HCT116 (cell line): Measurements from ENCODE around the gene LRBA. TPM values are rescaled to one million over a fixed set of nuclear protein-coding genes. Genes with fewer than 3 reads are reported as not detected.

ENCODE experiments used
- ATAC-seq: fragments of 200-7000 bp; cut with Tn5 transposase; 2 replicates; pipeline ENCODE4 v1.9.1; 2020; ENCODE audit warnings: mild to moderate bottlenecking, moderate library complexity
- BruUV-seq: library from RNA; stranded (reverse); fragments of 400-500 nt; replicated peaks from 2 replicates; lab custom pipeline; 2021; lab: Mats Ljungman, UMichigan
- CTCF ChIA-PET: fragments of 300-600 bp; sonication (Branson Sonifier 250); formaldehyde crosslinking; loops from one replicate; lab custom pipeline; 2021; ENCODE audit warnings: antibody characterized with exemption; lab: Charles Lee
- POLR2A ChIA-PET: fragments of 300-600, 350-600 bp; sonication (Branson Sonifier 250); formaldehyde crosslinking; loops from one replicate; lab custom pipeline; 2021; ENCODE audit warnings: antibody characterized with exemption; lab: Charles Lee
- RAD21 ChIA-PET, 2 experiments: fragments of 300-600 bp; sonication (Branson Sonifier 250); formaldehyde crosslinking; loops; one replicate each; lab custom pipeline; 2023; ENCODE audit warnings: low total read pairs in 2 of 2; ENCODE audit not compliant: uncharacterized antibody in 2 of 2, unreplicated experiment in 2 of 2, low non-redundant PET in 1 of 2; lab: Charles Lee
- DNase-seq: peaks from one replicate; pipeline ENCODE4 v3.0.0-alpha.2; 2010; ENCODE audit warnings: low read depth, low spot score
- H2AFZ ChIP-seq: fragments of 200-600 bp; shearing (Covaris generic), sonication (generic); 2 replicates; pipeline ENCODE4 v1.6.1; 2017; ENCODE audit warnings: low read depth, mixed run types, mixed read lengths, antibody characterized with exemption, low read length; ENCODE audit not compliant: poor library complexity, severe bottlenecking
- H3K27ac ChIP-seq: 2 replicates; pipeline ENCODE4 v1.5.1; 2012; ENCODE audit warnings: low read depth, low read length
- H3K27me3 ChIP-seq: fragments of 200-600 bp; sonication (generic); 2 replicates; pipeline ENCODE4 v1.6.1; 2016; ENCODE audit warnings: mixed run types, low read length, mixed read lengths; ENCODE audit not compliant: insufficient read depth
- H3K36me3 ChIP-seq, 2 experiments: fragments of 200-500 bp in 1 of 2; fragments of 200-600 bp in 1 of 2; sonication (Bioruptor generic) in 1 of 2; sonication (generic) in 1 of 2; 2 replicates each; pipeline versions ENCODE4 v1.5.1 to v1.6.1; 2014 to 2016; ENCODE audit warnings: low read length in 2 of 2, inconsistent platforms in 1 of 2, mixed read lengths in 1 of 2, mixed run types in 1 of 2; ENCODE audit not compliant: insufficient read depth in 2 of 2, control insufficient read depth in 1 of 2
- H3K4me1 ChIP-seq, 2 experiments: fragments of 200-600 bp in 1 of 2; sonication (generic) in 1 of 2; 2 replicates each; pipeline versions ENCODE4 v1.5.1 to v1.6.1; 2012 to 2017; ENCODE audit warnings: low read length in 2 of 2, inconsistent platforms in 1 of 2, mild to moderate bottlenecking in 1 of 2, mixed read lengths in 1 of 2, mixed run types in 1 of 2, moderate library complexity in 1 of 2; ENCODE audit not compliant: insufficient read depth in 2 of 2, control insufficient read depth in 1 of 2
- H3K4me2 ChIP-seq: fragments of 200-600 bp; sonication (generic); 2 replicates; pipeline ENCODE4 v1.6.1; 2017; ENCODE audit warnings: mixed run types, low read length, mixed read lengths
- H3K4me3 ChIP-seq, 2 experiments: fragments of 200-600 bp in 1 of 2; sonication (generic) in 1 of 2; replicated peaks in 1 of 2; 2 replicates each; pipeline ENCODE4 v1.5.1; 2011 to 2016; ENCODE audit warnings: low read length in 2 of 2, control low read depth in 1 of 2, low read depth in 1 of 2, mild to moderate bottlenecking in 1 of 2, mixed read lengths in 1 of 2, mixed run types in 1 of 2
- H3K79me2 ChIP-seq: fragments of 200-600 bp; sonication (generic); 2 replicates; pipeline ENCODE4 v1.6.1; 2017; ENCODE audit warnings: mild to moderate bottlenecking, mixed run types, low read length, moderate library complexity, mixed read lengths; ENCODE audit not compliant: insufficient read depth
- H3K9ac ChIP-seq: fragments of 200-600 bp; sonication (generic); 2 replicates; pipeline ENCODE4 v1.6.1; 2016; ENCODE audit warnings: low read length, mixed read lengths
- H3K9me2 ChIP-seq: fragments of 200-600 bp; sonication (generic), shearing (Covaris generic); 2 replicates; pipeline ENCODE4 v1.6.1; 2017; ENCODE audit warnings: mixed run types, mild to moderate bottlenecking, moderate library complexity; ENCODE audit not compliant: insufficient read depth
- H3K9me3 ChIP-seq, 2 experiments: fragments of 200-500 bp in 1 of 2; fragments of 200-600 bp in 1 of 2; sonication (Bioruptor generic) in 1 of 2; sonication (generic) in 1 of 2; 2 replicates each; pipeline ENCODE4 v1.6.1; 2014 to 2017; ENCODE audit warnings: low read length in 2 of 2, mixed read lengths in 2 of 2, inconsistent platforms in 1 of 2, low read depth in 1 of 2, mild to moderate bottlenecking in 1 of 2, mixed run types in 1 of 2, moderate library complexity in 1 of 2; ENCODE audit not compliant: control insufficient read depth in 1 of 2, insufficient read depth in 1 of 2
- H4K20me1 ChIP-seq: fragments of 200-600 bp; sonication (generic), shearing (Covaris generic); 2 replicates; pipeline ENCODE4 v1.6.1; 2017; ENCODE audit warnings: mixed run types, mild to moderate bottlenecking, moderate library complexity; ENCODE audit not compliant: insufficient read depth
- CBX3 ChIP-seq: IDR thresholded peaks from 2 replicates; pipeline ENCODE4 v1.6.1; 2012; ENCODE audit warnings: low read depth
- EGR1 ChIP-seq: IDR thresholded peaks from 2 replicates; pipeline ENCODE4 v1.6.1; 2012; ENCODE audit warnings: low read depth
- ELF1 ChIP-seq: IDR thresholded peaks from 2 replicates; pipeline ENCODE4 v1.6.1; 2012; ENCODE audit warnings: low read depth, borderline replicate concordance
- EZH2 ChIP-seq: fragments of 200-600 bp; sonication (generic); IDR thresholded peaks from 2 replicates; pipeline ENCODE4 v1.6.1; 2017; ENCODE audit warnings: antibody characterized with exemption, mixed run types
- EZH2phosphoT487 ChIP-seq: fragments of 200-600 bp; IDR thresholded peaks from 2 replicates; pipeline ENCODE4 v1.6.1; 2018; ENCODE audit warnings: antibody characterized with exemption, borderline replicate concordance
- FOSL1 ChIP-seq: IDR thresholded peaks from 2 replicates; pipeline ENCODE4 v1.6.1; 2012; ENCODE audit warnings: low read depth
- JUND ChIP-seq: IDR thresholded peaks from 2 replicates; pipeline ENCODE4 v1.6.1; 2012
- POLR2A ChIP-seq: IDR thresholded peaks from 2 replicates; pipeline ENCODE4 v1.7.0; 2011; ENCODE audit warnings: borderline replicate concordance; ENCODE audit not compliant: insufficient read depth, insufficient read length; ENCODE audit errors: extremely low read depth
- POLR2AphosphoS5 ChIP-seq: IDR thresholded peaks from 2 replicates; pipeline ENCODE4 v1.6.1; 2011; ENCODE audit warnings: mild to moderate bottlenecking, low read depth, low read length, moderate library complexity
- SP1 ChIP-seq: IDR thresholded peaks from 2 replicates; pipeline ENCODE4 v1.6.1; 2012; ENCODE audit warnings: low read depth
- TCF7L2 ChIP-seq: IDR thresholded peaks from 2 replicates; pipeline ENCODE4 v1.7.0; 2011; ENCODE audit warnings: borderline replicate concordance, inconsistent platforms; ENCODE audit not compliant: insufficient read depth, insufficient read length; ENCODE audit errors: extremely low read depth
- YY1 ChIP-seq: IDR thresholded peaks from 2 replicates; pipeline ENCODE4 v1.6.1; 2011; ENCODE audit warnings: low read length, low read depth, moderate library complexity, mild to moderate bottlenecking; ENCODE audit not compliant: insufficient replicate concordance; ENCODE audit errors: extremely low read depth
- ZFX ChIP-seq: fragments of 450-650 bp; IDR thresholded peaks from 2 replicates; pipeline ENCODE4 v1.6.1; 2017
- intact Hi-C: fragments of 100-400 bp; cut with micrococcal nuclease; formaldehyde crosslinking; loops from 2 replicates; pipeline ENCODE4 v1.10.0; 2022
- total RNA-seq: library from RNA; stranded (reverse); gene quantifications from one replicate; pipeline ENCODE4 v1.2.1, GENCODE V29; 2021; ENCODE audit not compliant: unreplicated experiment
- TF ChIP-seq, protein P1 (sequence below): IDR thresholded peaks from 2 replicates; pipeline ENCODE4 v1.6.1; 2012
- TF ChIP-seq, protein P2 (sequence below): IDR thresholded peaks from 2 replicates; pipeline ENCODE4 v1.6.1; 2012
- TF ChIP-seq, protein P3 (sequence below): IDR thresholded peaks from 2 replicates; pipeline ENCODE4 v1.6.1; 2011; ENCODE audit warnings: mild to moderate bottlenecking, low read length, moderate library complexity; ENCODE audit not compliant: insufficient replicate concordance; ENCODE audit errors: extremely low read depth

The LRBA gene
- total RNA-seq, 1 experiment from 2014 or later: 79.8 TPM

GRCh38 chr4:150237110-150237872 lies 777.8 kb downstream of the LRBA start:
- peak; percentile 59 for ATAC-seq
- POLR2A ChIA-PET: no interaction called here
- RAD21 ChIA-PET: no interaction called here
- TF ChIP-seq FOSL1 (peak; percentile 55), JUND (peak; percentile 34; the same call in 1 of the 2 replicates), SP1 (peak; percentile 30; the same call in 1 of the 2 replicates), ZFX (no peak)
- TF ChIP-seq, all 23 proteins: peak for 3
- peak; percentile 12 for DNase-seq
- Histone ChIP-seq H3K4me2 (peak overlapping the region; percentile 13), H2AFZ (no peak overlapping the region), H3K79me2 (no peaks in the 10 kb centered on the region), H3K9me2 (no peaks in the 10 kb centered on the region), H3K4me1 (peaks cover 0 to 14% of the 10 kb centered on the region in 2 experiments; a peak in 3 of 4 replicates), H3K9me3 (no peaks in the 10 kb centered on the region), H3K4me3 (no peak overlapping the region), H4K20me1 (no peaks in the 10 kb centered on the region), H3K36me3 (no peaks in the 10 kb centered on the region), H3K9ac (no peak overlapping the region), H3K27me3 (no peaks in the 10 kb centered on the region), H3K27ac (no peak overlapping the region)
- CTCF ChIA-PET: no interaction called here
- no TSS peak for BruUV-seq
- intact Hi-C loops: no loop called here

DNA sequence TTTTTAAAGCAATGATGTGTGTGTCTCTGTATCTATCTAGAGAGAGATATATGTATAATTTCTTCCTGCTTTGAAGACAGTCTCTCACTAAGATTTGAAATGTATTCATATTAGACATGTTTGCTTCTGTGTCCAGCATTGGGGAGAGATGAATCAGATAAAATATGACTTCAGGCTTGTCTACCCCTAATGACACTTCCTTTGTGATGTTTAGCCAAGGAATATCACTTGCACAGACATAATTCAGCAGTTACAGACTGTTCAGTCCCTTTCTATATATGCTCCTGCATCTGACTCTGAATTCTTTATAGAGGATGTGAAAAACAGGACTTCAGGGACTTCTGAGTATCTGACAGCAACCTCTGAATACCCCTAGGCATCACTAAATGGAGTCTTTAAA lies 778.5 kb downstream of the LRBA start:
- Histone ChIP-seq H4K20me1 (no peaks in the 10 kb centered on the region), H3K9ac (no peak overlapping the region), H3K4me1 (peaks cover 0 to 14% of the 10 kb centered on the region in 2 experiments; a peak in 3 of 4 replicates), H3K4me3 (no peak overlapping the region), H3K4me2 (no peak overlapping the region), H2AFZ (no peak overlapping the region), H3K36me3 (no peaks in the 10 kb centered on the region), H3K27ac (no peak overlapping the region), H3K79me2 (no peaks in the 10 kb centered on the region)
- ATAC-seq: no peak
- DNase-seq: no peak
- intact Hi-C loops: no loop called here
- BruUV-seq: no TSS peak
- TF ChIP-seq, protein P1, sequence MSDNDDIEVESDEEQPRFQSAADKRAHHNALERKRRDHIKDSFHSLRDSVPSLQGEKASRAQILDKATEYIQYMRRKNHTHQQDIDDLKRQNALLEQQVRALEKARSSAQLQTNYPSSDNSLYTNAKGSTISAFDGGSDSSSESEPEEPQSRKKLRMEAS: no peak
- TF ChIP-seq POLR2AphosphoS5 (no peak), YY1 (no peak), EZH2 (no peak), EGR1 (no peak), EZH2phosphoT487 (no peak), TCF7L2 (no peak), ELF1 (no peak), POLR2A (no peak), CBX3 (no peak)
- TF ChIP-seq, protein P2, sequence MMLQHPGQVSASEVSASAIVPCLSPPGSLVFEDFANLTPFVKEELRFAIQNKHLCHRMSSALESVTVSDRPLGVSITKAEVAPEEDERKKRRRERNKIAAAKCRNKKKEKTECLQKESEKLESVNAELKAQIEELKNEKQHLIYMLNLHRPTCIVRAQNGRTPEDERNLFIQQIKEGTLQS: no peak
- TF ChIP-seq, protein P3, sequence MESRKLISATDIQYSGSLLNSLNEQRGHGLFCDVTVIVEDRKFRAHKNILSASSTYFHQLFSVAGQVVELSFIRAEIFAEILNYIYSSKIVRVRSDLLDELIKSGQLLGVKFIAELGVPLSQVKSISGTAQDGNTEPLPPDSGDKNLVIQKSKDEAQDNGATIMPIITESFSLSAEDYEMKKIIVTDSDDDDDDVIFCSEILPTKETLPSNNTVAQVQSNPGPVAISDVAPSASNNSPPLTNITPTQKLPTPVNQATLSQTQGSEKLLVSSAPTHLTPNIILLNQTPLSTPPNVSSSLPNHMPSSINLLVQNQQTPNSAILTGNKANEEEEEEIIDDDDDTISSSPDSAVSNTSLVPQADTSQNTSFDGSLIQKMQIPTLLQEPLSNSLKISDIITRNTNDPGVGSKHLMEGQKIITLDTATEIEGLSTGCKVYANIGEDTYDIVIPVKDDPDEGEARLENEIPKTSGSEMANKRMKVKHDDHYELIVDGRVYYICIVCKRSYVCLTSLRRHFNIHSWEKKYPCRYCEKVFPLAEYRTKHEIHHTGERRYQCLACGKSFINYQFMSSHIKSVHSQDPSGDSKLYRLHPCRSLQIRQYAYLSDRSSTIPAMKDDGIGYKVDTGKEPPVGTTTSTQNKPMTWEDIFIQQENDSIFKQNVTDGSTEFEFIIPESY: no peak
- TF ChIP-seq, all 23 proteins: peak for 0
- CTCF ChIA-PET: no interaction called here
- POLR2A ChIA-PET: no interaction called here
- RAD21 ChIA-PET: no interaction called here
- no peaks in the 10 kb centered on the region for H3K9me3 ChIP-seq
- no peaks in the 10 kb centered on the region for H3K9me2 ChIP-seq
- no peaks in the 10 kb centered on the region for H3K27me3 ChIP-seq
